ENCODE measurements around the gene CABP7. TPM values are rescaled to one million over a fixed set of nuclear protein-coding genes. Genes with fewer than 3 reads are reported as not detected.

Gene CABP7
- total RNA-seq = under 0.01 TPM in 2 replicates

DNA sequence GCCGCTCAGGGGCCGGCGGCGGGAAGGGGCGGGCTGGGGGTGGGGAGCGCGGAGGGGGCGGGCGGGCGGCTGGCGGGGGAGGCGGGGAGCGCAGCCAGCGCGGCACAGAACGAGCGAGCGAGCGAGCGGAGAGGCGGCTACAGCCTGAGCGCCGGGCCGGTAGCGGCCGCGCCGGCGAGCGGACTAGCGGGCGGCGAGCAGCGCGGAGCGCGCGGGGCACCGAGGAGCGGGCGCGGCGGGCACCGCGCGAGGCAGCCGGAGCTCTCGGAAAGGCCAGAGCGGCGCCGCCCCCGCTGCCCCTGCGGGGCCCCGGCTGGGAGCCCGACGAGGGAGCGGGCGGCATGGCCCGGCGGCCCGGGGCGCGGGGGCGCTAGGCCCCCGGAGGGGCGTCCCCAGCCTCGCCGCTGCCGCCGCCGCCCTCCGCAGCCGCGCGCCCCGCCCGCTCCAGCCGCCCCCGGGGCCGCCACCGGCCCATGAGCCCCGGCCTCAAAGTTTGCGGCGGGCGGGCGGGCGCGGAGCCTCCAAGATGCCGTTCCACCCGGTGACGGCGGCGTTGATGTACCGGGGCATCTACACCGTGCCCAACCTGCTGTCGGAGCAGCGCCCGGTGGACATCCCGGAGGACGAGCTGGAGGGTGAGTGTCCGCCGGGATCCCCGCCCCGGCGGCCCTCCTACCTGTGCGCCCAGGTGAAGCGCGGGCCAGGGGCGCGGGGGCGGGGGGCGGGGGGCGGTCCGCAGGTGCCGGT lies at the start of gene CABP7:
TSS of gene CABP7 (plus strand) at position 105 of the 747 bp plus-strand sequence. CDS start at position 527, 422 bp downstream.

DNA sequence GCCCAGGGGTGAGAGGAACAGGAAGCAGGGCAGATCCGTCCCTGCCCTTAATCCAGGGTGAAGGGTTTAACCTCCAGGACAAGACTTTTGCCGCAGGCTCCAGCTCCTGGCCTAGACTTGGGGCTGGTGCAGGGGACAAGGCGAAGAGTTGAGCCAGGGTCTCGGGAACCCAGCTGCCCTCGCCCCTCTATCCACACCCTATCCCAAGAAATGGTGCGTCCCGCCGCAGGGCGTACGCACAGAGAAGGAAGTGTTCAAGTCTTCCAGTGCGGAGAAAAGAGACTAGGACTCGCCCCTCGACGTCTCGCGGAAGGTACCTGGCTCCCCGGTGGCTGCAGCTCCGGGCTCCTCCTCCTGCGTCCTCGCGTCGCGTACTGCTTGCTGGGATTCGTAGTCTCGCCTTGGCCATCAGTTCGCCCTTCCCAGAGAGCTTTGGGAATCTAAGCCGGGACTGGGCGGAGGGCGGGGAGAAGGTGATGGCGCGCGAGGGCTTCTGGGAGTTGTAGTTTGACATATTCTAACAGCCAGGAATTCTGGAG lies 46.9 kb downstream of the CABP7 start, which contains the start of gene ZMAT5:
TSS of gene ZMAT5 (minus strand) at position 376 of the 539 bp plus-strand sequence. CDS start 18,463 bp downstream, outside the sequence.

DNA sequence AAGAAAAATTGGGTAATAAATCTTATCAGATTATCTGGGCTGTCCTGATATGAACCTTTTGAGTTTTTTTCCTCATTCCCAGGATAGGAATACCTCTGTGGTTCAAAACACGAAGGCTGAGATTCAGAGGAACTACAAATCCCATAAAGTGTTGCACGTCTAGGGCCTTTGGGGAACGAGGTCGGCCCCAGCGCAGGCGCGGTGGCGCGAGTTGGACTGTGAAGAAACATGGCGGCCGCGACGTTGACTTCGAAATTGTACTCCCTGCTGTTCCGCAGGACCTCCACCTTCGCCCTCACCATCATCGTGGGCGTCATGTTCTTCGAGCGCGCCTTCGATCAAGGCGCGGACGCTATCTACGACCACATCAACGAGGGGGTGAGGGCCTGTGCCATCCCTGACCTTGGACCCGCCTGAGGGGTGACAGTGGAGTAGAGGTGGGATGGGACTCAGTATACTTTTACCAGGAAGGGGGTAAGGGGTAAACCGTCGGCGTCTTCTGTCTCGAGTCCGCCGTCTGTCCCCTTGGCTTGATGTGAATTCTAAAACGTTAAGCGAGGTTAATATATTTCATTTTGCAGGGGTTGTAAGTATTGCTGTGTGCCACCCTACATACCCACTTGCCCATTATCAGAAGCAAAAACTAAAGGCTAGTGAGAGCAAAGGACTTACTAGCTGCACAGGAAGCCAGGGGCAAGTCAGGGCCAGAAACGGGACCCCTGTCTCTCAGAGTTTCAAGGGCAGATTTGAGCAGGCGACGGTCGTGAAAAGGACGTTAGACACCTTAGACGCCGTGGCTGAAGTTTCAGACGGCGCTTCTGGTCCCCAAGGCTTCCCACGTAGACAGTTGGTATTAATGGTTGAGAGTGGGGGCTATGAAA lies 47.6 kb downstream of the CABP7 start, which contains the start of gene UQCR10:
TSS of gene UQCR10 (plus strand) at position 199 of the 881 bp plus-strand sequence. CDS start at position 229, 30 bp downstream.

Small RNAs within 50 kb of the gene (small RNA-seq; reads per million reads assigned to genes)
- gene AC004882.2 (not detected), gene RF00019 (not detected)

Other genes with a start within 250 kb of the CABP7 start
- gene NEFH, start 239.8 kb upstream of the CABP7 start, total RNA-seq = 0.39 and 0.43 TPM in 2 replicates
- gene THOC5, start 166.2 kb upstream of the CABP7 start, total RNA-seq = 40.5 and 49.5 TPM in 2 replicates
- gene NIPSNAP1, start 138.9 kb upstream of the CABP7 start, total RNA-seq = 53.8 and 71.9 TPM in 2 replicates
- 47.5 and 96.3 TPM in 2 replicates for gene NF2, start 116.4 kb upstream of the CABP7 start, total RNA-seq
- gene ZMAT5, start 47.0 kb downstream of the CABP7 start, total RNA-seq = 12.1 and 14.9 TPM in 2 replicates
- gene UQCR10, start 47.4 kb downstream of the CABP7 start, total RNA-seq = 60.1 and 82.6 TPM in 2 replicates
- 35.3 and 41.2 TPM in 2 replicates for gene ASCC2, start 118.3 kb downstream of the CABP7 start, total RNA-seq
- gene MTMR3, start 163.2 kb downstream of the CABP7 start, total RNA-seq = 51.0 and 65.6 TPM in 2 replicates

All from placental epithelial cell (primary cell).